WTC11 (cell line): ENCODE results near the gene RASGEF1C. TPM values are rescaled to one million over a fixed set of nuclear protein-coding genes. Genes with fewer than 3 reads are reported as not detected.

Experiments used
- ATAC-seq: fragments of 200-7000 bp; cut with Tn5 transposase; 2 replicates; pipeline ENCODE4 v1.10.0; 2021; ENCODE audit warnings: mild to moderate bottlenecking, moderate library complexity
- CTCF ChIA-PET: fragments of 300-600 bp; sonication (Branson Sonifier 250); formaldehyde crosslinking; loops from one replicate; lab custom pipeline; 2021; ENCODE audit warnings: antibody characterized with exemption; lab: Charles Lee
- POLR2A ChIA-PET: fragments of 350-600 bp; sonication (Branson Sonifier 250); formaldehyde crosslinking; loops from one replicate; lab custom pipeline; 2021; ENCODE audit warnings: antibody characterized with exemption; lab: Charles Lee
- DNase-seq: peaks from one replicate; pipeline ENCODE4 v3.0.0; 2021; ENCODE audit warnings: low spot score
- H3K27ac Mint-ChIP-seq: 2 replicates; pipeline ENCODE4 v1.8.0; 2021; ENCODE audit warnings: mixed read lengths
- H3K27me3 Mint-ChIP-seq: 2 replicates; pipeline ENCODE4 v1.8.0; 2021; ENCODE audit warnings: low read depth, mild to moderate bottlenecking, moderate library complexity, mixed read lengths
- H3K36me3 Mint-ChIP-seq: 2 replicates; pipeline ENCODE4 v1.8.0; 2021; ENCODE audit warnings: mixed read lengths
- H3K4me1 Mint-ChIP-seq: 2 replicates; pipeline ENCODE4 v1.8.0; 2022; ENCODE audit warnings: mixed read lengths
- H3K4me3 Mint-ChIP-seq: 2 replicates; pipeline ENCODE4 v1.8.0; 2021; ENCODE audit warnings: mild to moderate bottlenecking, moderate library complexity, mixed read lengths
- H3K9me3 Mint-ChIP-seq: 2 replicates; pipeline ENCODE4 v1.8.0; 2021; ENCODE audit warnings: mixed read lengths
- CREB1 ChIP-seq: sonication (generic); formaldehyde crosslinking; IDR thresholded peaks from 2 replicates; pipeline ENCODE4 v1.8.0; 2023; ENCODE audit warnings: mild to moderate bottlenecking, missing genetic modification reagents
- CREM ChIP-seq: sonication (generic); formaldehyde crosslinking; IDR thresholded peaks from 2 replicates; pipeline ENCODE4 v1.8.1; 2022; ENCODE audit warnings: mild to moderate bottlenecking, missing genetic modification reagents, moderate library complexity
- ELF4 ChIP-seq: sonication (generic); formaldehyde crosslinking; IDR thresholded peaks from 2 replicates; pipeline ENCODE4 v1.8.1; 2022; ENCODE audit warnings: low read depth, mild to moderate bottlenecking, moderate library complexity, missing genetic modification reagents
- HMGA2 ChIP-seq: fragments of 250-450 bp; sonication (Bioruptor Pico); IDR thresholded peaks from 2 replicates; pipeline ENCODE4 v1.4.0; 2021; ENCODE audit warnings: mild to moderate bottlenecking, moderate library complexity
- JUN ChIP-seq: sonication (generic); formaldehyde crosslinking; IDR thresholded peaks from 2 replicates; pipeline ENCODE4 v1.8.0; 2023; ENCODE audit warnings: mild to moderate bottlenecking, missing genetic modification reagents
- MXD4 ChIP-seq: fragments of 250-450 bp; sonication (Bioruptor Pico); IDR thresholded peaks from 2 replicates; pipeline ENCODE4 v1.8.0; 2021; ENCODE audit warnings: mild to moderate bottlenecking, moderate library complexity, borderline replicate concordance
- NFATC4 ChIP-seq: fragments of 250-450 bp; sonication (Bioruptor Pico); IDR thresholded peaks from 2 replicates; pipeline ENCODE4 v1.9.0; 2021; ENCODE audit warnings: mild to moderate bottlenecking
- NR1H2 ChIP-seq: sonication (generic); formaldehyde crosslinking; IDR thresholded peaks from 2 replicates; pipeline ENCODE4 v1.9.0; 2021; ENCODE audit warnings: mild to moderate bottlenecking, moderate library complexity, missing genetic modification reagents
- NR3C1 ChIP-seq: sonication (generic); formaldehyde crosslinking; conservative IDR thresholded peaks from 2 replicates; pipeline ENCODE4 v1.8.1; 2023; ENCODE audit warnings: low read depth, mild to moderate bottlenecking, missing genetic modification reagents
- RORB ChIP-seq: fragments of 250-450 bp; sonication (Bioruptor Pico); IDR thresholded peaks from 2 replicates; pipeline ENCODE4 v1.9.0; 2021; ENCODE audit warnings: mild to moderate bottlenecking
- SMAD3 ChIP-seq: sonication (generic); formaldehyde crosslinking; IDR thresholded peaks from 2 replicates; pipeline ENCODE4 v1.8.0; 2022; ENCODE audit warnings: missing genetic modification reagents, mild to moderate bottlenecking, borderline replicate concordance
- SMAD4 ChIP-seq: sonication (generic); formaldehyde crosslinking; IDR thresholded peaks from 2 replicates; pipeline ENCODE4 v1.8.0; 2022; ENCODE audit warnings: mild to moderate bottlenecking, missing genetic modification reagents
- TEAD1 ChIP-seq: sonication (generic); formaldehyde crosslinking; IDR thresholded peaks from 2 replicates; pipeline ENCODE4 v1.8.0; 2022; ENCODE audit warnings: mild to moderate bottlenecking, missing genetic modification reagents
- ZBTB21 ChIP-seq: sonication (generic); formaldehyde crosslinking; IDR thresholded peaks from 2 replicates; pipeline ENCODE4 v1.8.1; 2023; ENCODE audit warnings: mild to moderate bottlenecking, missing genetic modification reagents, borderline replicate concordance
- ZNF219 ChIP-seq: sonication (generic); formaldehyde crosslinking; IDR thresholded peaks from 2 replicates; pipeline ENCODE4 v1.8.0; 2023; ENCODE audit warnings: missing genetic modification reagents, mild to moderate bottlenecking, borderline replicate concordance
- ZNF263 ChIP-seq: sonication (generic); formaldehyde crosslinking; IDR thresholded peaks from 2 replicates; pipeline ENCODE4 v1.8.1; 2022; ENCODE audit warnings: low read depth, mild to moderate bottlenecking, moderate library complexity, missing genetic modification reagents
- ZNF416 ChIP-seq: fragments of 250-450 bp; sonication (Bioruptor Pico); IDR thresholded peaks from 2 replicates; pipeline ENCODE4 v1.9.0; 2021; ENCODE audit warnings: mild to moderate bottlenecking, inconsistent platforms
- total RNA-seq: library from RNA; stranded (reverse); gene quantifications from 3 replicates; pipeline ENCODE4 v1.2.3, GENCODE V29; 2021
- TF ChIP-seq, protein P1 (sequence below): fragments of 200-600 bp; IDR thresholded peaks from 2 replicates; pipeline ENCODE4 v1.8.0; 2022; ENCODE audit warnings: antibody characterized with exemption
- TF ChIP-seq, protein P2 (sequence below): sonication (generic); formaldehyde crosslinking; IDR thresholded peaks from 2 replicates; pipeline ENCODE4 v1.8.1; 2022; ENCODE audit warnings: mild to moderate bottlenecking, moderate library complexity, missing genetic modification reagents
- TF ChIP-seq, protein P3 (sequence below): sonication (generic); formaldehyde crosslinking; IDR thresholded peaks from 2 replicates; pipeline ENCODE4 v1.8.0; 2022; ENCODE audit warnings: mild to moderate bottlenecking, missing genetic modification reagents
- TF ChIP-seq, protein P4 (sequence below): fragments of 250-450 bp; sonication (Bioruptor Pico); IDR thresholded peaks from 2 replicates; pipeline ENCODE4 v1.9.0; 2021; ENCODE audit warnings: moderate library complexity, mild to moderate bottlenecking, inconsistent platforms, borderline replicate concordance
- TF ChIP-seq, protein P5 (sequence below): sonication (generic); formaldehyde crosslinking; IDR thresholded peaks from 2 replicates; pipeline ENCODE4 v1.8.0; 2023; ENCODE audit warnings: missing genetic modification reagents
- TF ChIP-seq, protein P6 (sequence below): sonication (generic); formaldehyde crosslinking; IDR thresholded peaks from 2 replicates; pipeline ENCODE4 v1.8.0; 2022; ENCODE audit warnings: mild to moderate bottlenecking, missing genetic modification reagents

The RASGEF1C gene
- total RNA-seq, 1 experiment from 2014 or later: 0.96 TPM

DNA sequence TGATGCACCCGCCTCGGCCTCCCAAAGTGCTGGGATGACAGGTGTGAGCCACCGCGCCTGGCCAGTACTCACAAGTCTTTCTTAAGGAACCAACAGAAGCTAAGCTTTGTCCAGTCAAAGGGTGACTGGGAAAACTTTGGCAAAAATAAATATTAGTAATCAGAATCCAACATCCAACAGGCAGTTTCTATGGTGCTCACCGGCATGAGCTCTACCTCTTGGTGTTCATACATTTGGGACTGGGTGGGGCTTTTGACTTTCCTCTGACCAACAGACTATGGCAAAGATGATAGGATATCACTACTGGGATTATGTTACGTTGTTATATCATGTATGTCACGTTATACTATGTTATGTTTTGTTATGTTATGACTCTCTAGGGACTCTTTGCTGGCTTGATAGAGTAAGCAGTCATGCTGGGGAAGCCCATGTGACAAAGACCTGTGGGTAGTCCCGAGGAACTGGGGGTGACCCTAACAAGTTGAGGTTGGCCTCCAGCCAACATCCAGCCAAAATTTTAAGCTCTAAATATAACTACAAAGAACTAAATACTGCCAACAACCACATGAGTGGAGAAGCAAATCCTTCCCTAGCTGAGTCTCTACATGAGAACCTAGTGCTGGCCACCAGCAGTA lies 6.0 kb downstream of the RASGEF1C start (continued):
- TF ChIP-seq JUN (CRISPR knock-in tag): no peak
- TF ChIP-seq ZNF219 (CRISPR knock-in tag): no peak

DNA sequence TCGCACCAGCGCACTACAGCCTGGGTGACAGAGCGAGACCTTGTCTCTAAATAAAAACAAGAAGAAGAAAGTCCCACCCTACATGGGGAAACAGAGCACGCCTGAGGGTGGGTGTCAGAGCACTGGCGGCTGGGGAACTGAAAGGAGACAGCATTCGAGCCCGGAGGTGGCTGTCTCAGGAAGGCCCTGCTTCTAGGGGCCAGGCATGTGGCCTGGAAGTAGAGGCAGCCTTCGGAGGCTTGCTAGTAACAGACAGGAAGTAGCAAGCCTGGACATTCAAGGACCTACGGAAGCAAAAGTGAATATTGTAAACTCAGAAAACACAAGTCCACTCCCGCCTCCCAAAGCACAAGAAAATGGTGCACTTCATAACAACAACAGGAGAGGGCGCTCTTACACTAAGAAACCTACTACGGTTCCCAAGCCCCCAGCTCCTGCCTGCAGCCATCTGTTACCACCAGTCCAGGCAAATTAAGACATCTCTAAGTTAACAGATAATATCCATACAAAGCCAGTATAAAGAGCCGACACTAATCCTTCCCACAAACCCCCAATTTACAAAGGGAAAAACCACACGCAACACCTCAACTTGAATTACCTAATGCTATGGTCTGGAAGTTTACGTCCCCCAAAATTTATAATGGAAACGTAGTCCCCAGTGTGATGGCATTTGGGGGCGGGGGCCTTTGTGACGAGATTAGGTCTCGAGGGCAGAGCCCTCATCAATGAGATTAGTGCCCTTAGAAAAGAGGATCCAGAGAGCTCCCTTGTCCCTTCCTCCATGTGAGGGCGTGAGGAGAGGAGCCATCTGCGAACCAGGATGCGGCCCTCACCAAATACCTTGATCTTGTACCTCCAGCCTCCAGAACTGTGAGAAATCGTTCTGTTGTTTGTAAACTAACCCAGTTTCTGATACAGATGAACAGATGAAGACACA lies 7.7 kb downstream of the RASGEF1C start:
- Mint-ChIP-seq H3K4me3 (no peak overlapping the region), H3K4me1 (peaks cover 2% of the 10 kb centered on the region; the same call in 1 of the 2 replicates), H3K36me3 (no peaks in the 10 kb centered on the region), H3K27ac (no peak overlapping the region), H3K27me3 (no peaks in the 10 kb centered on the region), H3K9me3 (peaks cover 7% of the 10 kb centered on the region; the same call in 1 of the 2 replicates)
- POLR2A ChIA-PET: no interaction called here
- DNase-seq: peak; percentile 83
- ATAC-seq: peak; percentile 84
- CTCF ChIA-PET: interaction anchor here (0.5 to 4.3 kb wide), 28 partner anchors 9 to 517 kb away, joined by 3 to 29 read pairs (median 5); partner anchors contain the start of gene RASGEF1C
- TF ChIP-seq RORB (CRISPR knock-in tag): no peak
- TF ChIP-seq ZNF416 (CRISPR knock-in tag): no peak
- TF ChIP-seq TEAD1: no peak
- no peak for TF ChIP-seq SMAD3 (CRISPR knock-in tag)
- TF ChIP-seq, protein P1, sequence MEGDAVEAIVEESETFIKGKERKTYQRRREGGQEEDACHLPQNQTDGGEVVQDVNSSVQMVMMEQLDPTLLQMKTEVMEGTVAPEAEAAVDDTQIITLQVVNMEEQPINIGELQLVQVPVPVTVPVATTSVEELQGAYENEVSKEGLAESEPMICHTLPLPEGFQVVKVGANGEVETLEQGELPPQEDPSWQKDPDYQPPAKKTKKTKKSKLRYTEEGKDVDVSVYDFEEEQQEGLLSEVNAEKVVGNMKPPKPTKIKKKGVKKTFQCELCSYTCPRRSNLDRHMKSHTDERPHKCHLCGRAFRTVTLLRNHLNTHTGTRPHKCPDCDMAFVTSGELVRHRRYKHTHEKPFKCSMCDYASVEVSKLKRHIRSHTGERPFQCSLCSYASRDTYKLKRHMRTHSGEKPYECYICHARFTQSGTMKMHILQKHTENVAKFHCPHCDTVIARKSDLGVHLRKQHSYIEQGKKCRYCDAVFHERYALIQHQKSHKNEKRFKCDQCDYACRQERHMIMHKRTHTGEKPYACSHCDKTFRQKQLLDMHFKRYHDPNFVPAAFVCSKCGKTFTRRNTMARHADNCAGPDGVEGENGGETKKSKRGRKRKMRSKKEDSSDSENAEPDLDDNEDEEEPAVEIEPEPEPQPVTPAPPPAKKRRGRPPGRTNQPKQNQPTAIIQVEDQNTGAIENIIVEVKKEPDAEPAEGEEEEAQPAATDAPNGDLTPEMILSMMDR: peak; percentile 84
- TF ChIP-seq, protein P2, sequence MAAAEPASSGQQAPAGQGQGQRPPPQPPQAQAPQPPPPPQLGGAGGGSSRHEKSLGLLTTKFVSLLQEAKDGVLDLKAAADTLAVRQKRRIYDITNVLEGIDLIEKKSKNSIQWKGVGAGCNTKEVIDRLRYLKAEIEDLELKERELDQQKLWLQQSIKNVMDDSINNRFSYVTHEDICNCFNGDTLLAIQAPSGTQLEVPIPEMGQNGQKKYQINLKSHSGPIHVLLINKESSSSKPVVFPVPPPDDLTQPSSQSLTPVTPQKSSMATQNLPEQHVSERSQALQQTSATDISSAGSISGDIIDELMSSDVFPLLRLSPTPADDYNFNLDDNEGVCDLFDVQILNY: no peak
- no peak for TF ChIP-seq MXD4
- no peak for TF ChIP-seq CREB1 (CRISPR knock-in tag)

DNA sequence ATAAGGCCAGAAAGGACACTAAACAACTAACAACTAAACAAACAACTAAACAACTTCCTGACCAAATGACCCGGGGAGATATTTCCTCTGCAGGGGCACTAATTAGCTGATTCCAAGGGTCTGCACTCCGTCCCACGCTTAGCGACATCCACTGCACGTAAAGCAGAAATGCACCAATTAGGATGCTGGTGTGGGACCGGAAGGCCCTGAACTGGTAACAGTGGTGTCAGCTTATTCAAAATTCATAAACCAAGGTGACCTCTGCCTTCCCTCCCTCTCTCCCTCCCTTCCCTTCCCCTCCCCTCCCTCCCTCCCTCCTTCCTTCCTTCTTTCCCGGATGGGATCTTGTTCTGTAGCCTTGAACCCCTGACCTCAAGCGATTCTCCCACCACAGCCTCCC lies 9.6 kb downstream of the RASGEF1C start:
- ATAC-seq (no peak), DNase-seq (no peak)
- peaks cover 2% of the 10 kb centered on the region; the same call in 1 of the 2 replicates for H3K4me1 Mint-ChIP-seq
- TF ChIP-seq NFATC4 (CRISPR knock-in tag) (no peak), ZNF219 (CRISPR knock-in tag) (no peak), HMGA2 (no peak), NR3C1 (no peak), ZBTB21 (CRISPR knock-in tag) (no peak), ZNF263 (CRISPR knock-in tag) (no peak), SMAD4 (no peak), ELF4 (CRISPR knock-in tag) (no peak), NR1H2 (CRISPR knock-in tag) (no peak), CREM (CRISPR knock-in tag) (no peak)
- TF ChIP-seq, protein P3, sequence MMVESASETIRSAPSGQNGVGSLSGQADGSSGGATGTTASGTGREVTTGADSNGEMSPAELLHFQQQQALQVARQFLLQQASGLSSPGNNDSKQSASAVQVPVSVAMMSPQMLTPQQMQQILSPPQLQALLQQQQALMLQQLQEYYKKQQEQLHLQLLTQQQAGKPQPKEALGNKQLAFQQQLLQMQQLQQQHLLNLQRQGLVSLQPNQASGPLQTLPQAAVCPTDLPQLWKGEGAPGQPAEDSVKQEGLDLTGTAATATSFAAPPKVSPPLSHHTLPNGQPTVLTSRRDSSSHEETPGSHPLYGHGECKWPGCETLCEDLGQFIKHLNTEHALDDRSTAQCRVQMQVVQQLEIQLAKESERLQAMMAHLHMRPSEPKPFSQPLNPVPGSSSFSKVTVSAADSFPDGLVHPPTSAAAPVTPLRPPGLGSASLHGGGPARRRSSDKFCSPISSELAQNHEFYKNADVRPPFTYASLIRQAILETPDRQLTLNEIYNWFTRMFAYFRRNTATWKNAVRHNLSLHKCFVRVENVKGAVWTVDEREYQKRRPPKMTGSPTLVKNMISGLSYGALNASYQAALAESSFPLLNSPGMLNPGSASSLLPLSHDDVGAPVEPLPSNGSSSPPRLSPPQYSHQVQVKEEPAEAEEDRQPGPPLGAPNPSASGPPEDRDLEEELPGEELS (CRISPR knock-in tag): no peak
- TF ChIP-seq, protein P4, sequence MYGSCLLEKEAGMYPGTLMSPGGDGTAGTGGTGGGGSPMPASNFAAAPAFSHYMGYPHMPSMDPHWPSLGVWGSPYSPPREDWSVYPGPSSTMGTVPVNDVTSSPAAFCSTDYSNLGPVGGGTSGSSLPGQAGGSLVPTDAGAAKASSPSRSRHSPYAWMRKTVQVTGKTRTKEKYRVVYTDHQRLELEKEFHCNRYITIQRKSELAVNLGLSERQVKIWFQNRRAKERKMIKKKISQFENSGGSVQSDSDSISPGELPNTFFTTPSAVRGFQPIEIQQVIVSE (CRISPR knock-in tag): no peak
- TF ChIP-seq, protein P5, sequence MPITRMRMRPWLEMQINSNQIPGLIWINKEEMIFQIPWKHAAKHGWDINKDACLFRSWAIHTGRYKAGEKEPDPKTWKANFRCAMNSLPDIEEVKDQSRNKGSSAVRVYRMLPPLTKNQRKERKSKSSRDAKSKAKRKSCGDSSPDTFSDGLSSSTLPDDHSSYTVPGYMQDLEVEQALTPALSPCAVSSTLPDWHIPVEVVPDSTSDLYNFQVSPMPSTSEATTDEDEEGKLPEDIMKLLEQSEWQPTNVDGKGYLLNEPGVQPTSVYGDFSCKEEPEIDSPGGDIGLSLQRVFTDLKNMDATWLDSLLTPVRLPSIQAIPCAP: no peak
- TF ChIP-seq, protein P6, sequence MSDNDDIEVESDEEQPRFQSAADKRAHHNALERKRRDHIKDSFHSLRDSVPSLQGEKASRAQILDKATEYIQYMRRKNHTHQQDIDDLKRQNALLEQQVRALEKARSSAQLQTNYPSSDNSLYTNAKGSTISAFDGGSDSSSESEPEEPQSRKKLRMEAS (CRISPR knock-in tag): no peak
- no peak overlapping the region for H3K27ac Mint-ChIP-seq
- ChIA-PET CTCF (interaction anchor here (4.3 kb wide), 1 partner anchor 11 kb away, joined by 29 read pairs; the partner anchor contains the start of gene RASGEF1C), POLR2A (no interaction called here)
- H3K36me3 Mint-ChIP-seq: no peaks in the 10 kb centered on the region
- H3K4me3 Mint-ChIP-seq: no peak overlapping the region
- H3K9me3 Mint-ChIP-seq: peaks cover 7% of the 10 kb centered on the region; the same call in 1 of the 2 replicates
- H3K27me3 Mint-ChIP-seq: no peaks in the 10 kb centered on the region
